OCI-LY7 (cell line): ENCODE measurements around the gene MGAT4D. TPM values are rescaled to one million over a fixed set of nuclear protein-coding genes. Genes with fewer than 3 reads are reported as not detected.

Source experiments
- Bru-seq: library from RNA; stranded (reverse); fragments of 400-500 nt; gene quantifications from one replicate; lab custom pipeline; 2021; lab: Mats Ljungman, UMichigan
- BruChase-seq, 2 experiments: library from RNA; stranded (reverse); fragments of 400-500 nt; gene quantifications; one replicate each; lab custom pipeline; 2021; lab: Mats Ljungman, UMichigan
- BruUV-seq: library from RNA; stranded (reverse); fragments of 400-500 nt; replicated peaks from 2 replicates; lab custom pipeline; 2021; lab: Mats Ljungman, UMichigan
- CTCF ChIA-PET: fragments of 300-600 bp; sonication (Branson Sonifier 250); formaldehyde crosslinking; loops from one replicate; lab custom pipeline; 2022; ENCODE audit warnings: antibody characterized with exemption; ENCODE audit not compliant: unreplicated experiment; lab: Charles Lee
- POLR2A ChIA-PET: fragments of 300-600 bp; sonication (Branson Sonifier 250); formaldehyde crosslinking; loops from one replicate; lab custom pipeline; 2022; ENCODE audit warnings: antibody characterized with exemption; lab: Charles Lee
- DNase-seq: peaks from one replicate; pipeline ENCODE4 v3.0.0-alpha.2; 2015; ENCODE audit warnings: low spot score
- H2AFZ ChIP-seq: fragments of 200-600 bp; sonication (generic), shearing (Covaris generic); 2 replicates; pipeline ENCODE4 v1.6.1; 2014; ENCODE audit warnings: mild to moderate bottlenecking, antibody characterized with exemption, low read length, moderate library complexity
- H3K27ac ChIP-seq: fragments of 200-600 bp; sonication (generic); 2 replicates; pipeline ENCODE4 v1.5.1; 2014; ENCODE audit warnings: mixed run types, low read depth, mild to moderate bottlenecking, moderate library complexity, low read length, inconsistent platforms; ENCODE audit not compliant: poor library complexity, severe bottlenecking
- H3K36me3 ChIP-seq: fragments of 200-600 bp; sonication (generic); 2 replicates; pipeline ENCODE4 v1.6.1; 2014; ENCODE audit warnings: mild to moderate bottlenecking, antibody characterized with exemption, low read length, moderate library complexity, mixed read lengths; ENCODE audit not compliant: insufficient read depth
- H3K4me1 ChIP-seq: fragments of 200-600 bp; sonication (generic); 2 replicates; pipeline ENCODE4 v1.5.1; 2014; ENCODE audit warnings: mild to moderate bottlenecking, low read length; ENCODE audit not compliant: insufficient read depth, poor library complexity, severe bottlenecking
- H3K4me2 ChIP-seq: fragments of 200-600 bp; sonication (generic); 2 replicates; pipeline ENCODE4 v1.6.1; 2014; ENCODE audit warnings: mild to moderate bottlenecking, low read length
- H3K4me3 ChIP-seq: fragments of 200-600 bp; sonication (generic); 2 replicates; pipeline ENCODE4 v1.5.1; 2014; ENCODE audit warnings: mild to moderate bottlenecking, low read depth, low read length; ENCODE audit not compliant: poor library complexity, severe bottlenecking
- H3K79me2 ChIP-seq: fragments of 200-600 bp; sonication (generic); 2 replicates; pipeline ENCODE4 v1.6.1; 2016; ENCODE audit warnings: low read depth, mild to moderate bottlenecking, low read length, moderate library complexity, mixed read lengths; ENCODE audit not compliant: insufficient read depth
- H3K9me2 ChIP-seq: fragments of 200-600 bp; sonication (generic); 2 replicates; pipeline ENCODE4 v1.6.1; 2016; ENCODE audit warnings: mild to moderate bottlenecking, low read length, mixed read lengths; ENCODE audit not compliant: insufficient read depth
- H3K9me3 ChIP-seq: fragments of 200-600 bp; sonication (generic); 2 replicates; pipeline ENCODE4 v1.6.1; 2014; ENCODE audit warnings: mild to moderate bottlenecking, mixed run types, low read length, mixed read lengths
- H4K20me1 ChIP-seq: fragments of 200-600 bp; sonication (generic); 2 replicates; pipeline ENCODE4 v1.6.1; 2014; ENCODE audit warnings: mild to moderate bottlenecking, antibody characterized with exemption, low read length, moderate library complexity, mixed read lengths; ENCODE audit not compliant: insufficient read depth
- EZH2phosphoT487 ChIP-seq: fragments of 200-600 bp; sonication (generic); IDR thresholded peaks from 2 replicates; pipeline ENCODE4 v1.6.1; 2018; ENCODE audit warnings: low read depth, borderline replicate concordance, mild to moderate bottlenecking, mixed run types, antibody characterized with exemption, low read length, moderate library complexity, mixed read lengths
- intact Hi-C: fragments of 100-400 bp; cut with micrococcal nuclease; formaldehyde crosslinking; loops from one replicate; pipeline ENCODE4 v1.10.0; 2022; ENCODE audit not compliant: unreplicated experiment
- long read RNA-seq: library from polyadenylated mRNA; stranded (forward); transcript quantifications from one replicate; pipeline ENCODE4 v2.0.0, GENCODE V29; 2022
- total RNA-seq, 2 experiments: library from RNA; depleted of rRNA in 1 of 2; stranded (reverse); fragments of >200 nt in 1 of 2; shearing (Covaris generic) in 1 of 2; gene quantifications; 2 replicates each; pipeline ENCODE4 v1.2.3, GENCODE V29; 2014 to 2022
- TF ChIP-seq, protein P1 (sequence below): fragments of 200-600 bp; sonication (generic); conservative IDR thresholded peaks from 2 replicates; pipeline ENCODE4 v1.5.1; 2014; ENCODE audit warnings: mild to moderate bottlenecking, antibody characterized with exemption, low read length, moderate library complexity, mixed read lengths

Gene MGAT4D
- not detected in 2 replicates for total RNA-seq (2014; rRNA removed; shearing (Covaris generic))
- total RNA-seq (2022): not detected in 2 replicates
- Bru-seq, nascent RNA: percentile 3 among the genes with signal in this experiment
- BruChase-seq, experiment 1, labeled RNA remaining after a 6-hour chase: not detected
- percentile 5 among the genes with signal in this experiment for BruChase-seq, experiment 2, labeled RNA remaining after a 2-hour chase
- long read RNA-seq: 0 reads

DNA sequence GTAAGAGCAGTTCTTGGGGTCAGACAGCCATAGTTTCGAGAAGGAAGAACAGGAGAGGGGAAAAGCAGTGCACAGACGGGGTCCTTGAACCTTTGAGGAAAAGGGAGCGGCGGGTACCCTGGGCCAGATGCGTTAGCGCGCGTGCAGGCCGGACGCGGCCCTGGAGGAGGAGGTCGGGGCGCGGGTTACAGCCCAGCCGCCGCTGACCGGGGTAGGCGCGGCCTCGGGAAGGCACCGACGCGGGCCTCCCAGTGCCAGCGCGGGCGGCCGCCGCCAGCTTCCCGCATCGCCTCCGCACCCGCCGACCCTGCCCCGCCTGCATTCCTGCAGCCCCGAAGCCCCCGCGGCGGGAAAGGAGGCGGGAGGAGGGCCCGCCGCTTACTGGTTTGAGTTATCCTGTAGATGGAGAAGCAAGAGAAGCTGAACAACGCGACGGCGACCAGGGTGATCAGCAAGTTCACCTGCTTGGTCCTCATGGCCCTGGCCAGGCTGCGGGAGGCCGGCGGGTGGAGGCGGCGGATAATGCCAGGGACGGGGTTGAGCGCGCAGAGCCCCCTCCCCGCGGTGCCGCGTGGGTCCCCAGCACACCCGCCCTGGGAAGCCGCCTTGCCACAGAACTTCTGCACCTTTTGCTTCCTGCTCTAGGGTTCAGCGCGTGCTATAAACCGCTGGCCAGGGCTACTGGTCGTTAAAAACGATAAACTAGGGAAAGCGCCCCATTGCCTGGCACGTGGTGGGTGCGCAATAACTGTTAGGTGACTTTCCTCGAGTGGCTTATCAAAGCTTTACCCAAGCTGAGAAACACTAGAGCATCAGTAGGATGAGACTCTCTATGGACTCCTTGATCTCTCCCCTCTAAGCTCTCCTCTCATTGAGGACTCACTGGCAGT, at the start of gene MGAT4D:
TSS of gene MGAT4D (minus strand) at position 547 of the 890 bp plus-strand sequence. CDS start at position 476, 71 bp downstream.
- TF ChIP-seq, protein P1, sequence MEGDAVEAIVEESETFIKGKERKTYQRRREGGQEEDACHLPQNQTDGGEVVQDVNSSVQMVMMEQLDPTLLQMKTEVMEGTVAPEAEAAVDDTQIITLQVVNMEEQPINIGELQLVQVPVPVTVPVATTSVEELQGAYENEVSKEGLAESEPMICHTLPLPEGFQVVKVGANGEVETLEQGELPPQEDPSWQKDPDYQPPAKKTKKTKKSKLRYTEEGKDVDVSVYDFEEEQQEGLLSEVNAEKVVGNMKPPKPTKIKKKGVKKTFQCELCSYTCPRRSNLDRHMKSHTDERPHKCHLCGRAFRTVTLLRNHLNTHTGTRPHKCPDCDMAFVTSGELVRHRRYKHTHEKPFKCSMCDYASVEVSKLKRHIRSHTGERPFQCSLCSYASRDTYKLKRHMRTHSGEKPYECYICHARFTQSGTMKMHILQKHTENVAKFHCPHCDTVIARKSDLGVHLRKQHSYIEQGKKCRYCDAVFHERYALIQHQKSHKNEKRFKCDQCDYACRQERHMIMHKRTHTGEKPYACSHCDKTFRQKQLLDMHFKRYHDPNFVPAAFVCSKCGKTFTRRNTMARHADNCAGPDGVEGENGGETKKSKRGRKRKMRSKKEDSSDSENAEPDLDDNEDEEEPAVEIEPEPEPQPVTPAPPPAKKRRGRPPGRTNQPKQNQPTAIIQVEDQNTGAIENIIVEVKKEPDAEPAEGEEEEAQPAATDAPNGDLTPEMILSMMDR: no peak
- no peak for TF ChIP-seq EZH2phosphoT487
- no peak for DNase-seq
- Histone ChIP-seq H3K36me3 (no peaks in the 10 kb centered on the region), H2AFZ (no peak within 1 kb of the TSS), H3K27ac (no peak within 1 kb of the TSS), H3K9me3 (no peaks in the 10 kb centered on the region), H3K9me2 (no peaks in the 10 kb centered on the region), H3K79me2 (no peaks in the 10 kb centered on the region), H3K4me2 (no peak within 1 kb of the TSS), H3K4me3 (no peak within 1 kb of the TSS), H3K4me1 (no peaks in the 10 kb centered on the region), H4K20me1 (no peaks in the 10 kb centered on the region)
- no TSS peak for BruUV-seq
- ChIA-PET POLR2A (no interaction called here), CTCF (no interaction called here)
- intact Hi-C loops: no loop called here

DNA sequence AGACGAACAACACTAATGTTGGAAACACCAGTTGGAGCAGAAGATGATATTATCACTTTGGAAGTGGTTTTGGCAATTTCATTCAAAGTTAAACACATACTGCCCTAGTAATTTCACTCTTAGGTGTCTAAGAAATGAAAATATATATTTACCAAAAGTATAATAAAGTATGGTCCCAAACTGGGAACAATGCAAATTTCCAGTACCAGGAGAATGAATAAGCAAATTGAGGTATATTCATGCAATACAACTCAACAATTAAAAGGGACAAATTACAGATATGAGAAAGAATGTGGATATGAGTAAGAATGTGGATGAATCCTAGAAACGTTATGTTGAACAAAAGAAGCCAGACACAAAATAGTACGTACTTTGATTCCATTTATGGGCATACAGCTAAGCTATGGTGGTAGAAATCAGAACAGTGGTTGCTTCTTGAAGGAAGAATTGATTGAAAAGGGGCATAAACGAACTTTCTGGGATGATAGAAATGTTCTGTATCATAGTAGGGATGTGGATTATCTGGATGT, 35.9 kb upstream of the MGAT4D start:
- no peak for DNase-seq
- ChIA-PET CTCF (no interaction called here), POLR2A (no interaction called here)
- Histone ChIP-seq H3K4me2 (no peak overlapping the region), H3K4me3 (no peak overlapping the region), H3K36me3 (peaks cover 32% of the 10 kb centered on the region), H3K9me2 (no peaks in the 10 kb centered on the region), H3K79me2 (no peaks in the 10 kb centered on the region), H4K20me1 (no peaks in the 10 kb centered on the region), H3K27ac (no peak overlapping the region), H3K9me3 (no peaks in the 10 kb centered on the region), H2AFZ (no peak overlapping the region), H3K4me1 (no peaks in the 10 kb centered on the region)
- intact Hi-C loops: no loop called here
- TF ChIP-seq, protein P1: no peak
- no peak for TF ChIP-seq EZH2phosphoT487
- BruUV-seq: no TSS peak
